Fibroblast of skin of right quadriceps (primary cell): ENCODE measurements around the gene TSPAN4.

Experiments
- DNase-seq: peaks from one replicate; pipeline ENCODE4 v3.0.0-alpha.2; 2013

The TSPAN4 gene, protein sequence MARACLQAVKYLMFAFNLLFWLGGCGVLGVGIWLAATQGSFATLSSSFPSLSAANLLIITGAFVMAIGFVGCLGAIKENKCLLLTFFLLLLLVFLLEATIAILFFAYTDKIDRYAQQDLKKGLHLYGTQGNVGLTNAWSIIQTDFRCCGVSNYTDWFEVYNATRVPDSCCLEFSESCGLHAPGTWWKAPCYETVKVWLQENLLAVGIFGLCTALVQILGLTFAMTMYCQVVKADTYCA

DNA sequence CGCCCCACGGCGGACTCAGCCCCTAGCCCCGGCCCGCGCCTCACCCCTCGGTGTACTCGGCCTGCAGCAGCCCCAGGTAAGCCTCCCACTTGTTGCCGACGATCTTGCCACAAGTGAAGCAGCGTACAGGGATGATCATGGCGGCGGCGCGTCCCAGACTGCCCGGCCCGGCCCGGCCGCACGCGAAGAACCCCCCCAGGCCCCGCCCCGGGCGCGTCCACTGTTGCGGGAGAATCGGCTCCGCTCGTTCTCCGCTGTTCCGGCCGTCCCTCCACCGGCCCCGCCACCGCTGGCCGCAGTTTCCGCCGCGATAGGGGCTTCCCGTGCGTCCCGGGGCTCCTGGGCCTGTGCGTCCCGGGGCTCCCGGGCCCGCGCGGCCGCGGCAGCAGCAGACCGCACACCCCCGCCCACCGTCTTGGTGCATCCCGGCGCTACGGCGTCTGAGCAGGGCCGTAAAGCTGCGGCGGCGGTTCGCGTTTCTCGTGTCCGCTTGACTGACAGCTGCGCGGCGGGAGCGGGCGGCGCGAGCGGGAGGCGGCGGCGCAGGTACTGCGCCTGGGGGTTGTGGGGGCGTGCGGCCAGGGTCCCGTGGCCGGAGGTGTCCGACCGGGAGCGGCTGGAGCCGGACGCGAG is at the start of gene TSPAN4, which contains the start of gene POLR2L:
Gene TSPAN4 (plus strand): TSS at position 483 of the 633 bp plus-strand sequence. CDS start 7,453 bp downstream, outside the sequence.
Gene POLR2L (minus strand): TSS at position 160 of the 633 bp plus-strand sequence. CDS start 21 bp downstream, at position 139.
- DNase-seq, result peak; percentile 89

GRCh38 chr11:792873-793272 is 49.8 kb upstream of the TSPAN4 start:
- no peak for DNase-seq

DNA sequence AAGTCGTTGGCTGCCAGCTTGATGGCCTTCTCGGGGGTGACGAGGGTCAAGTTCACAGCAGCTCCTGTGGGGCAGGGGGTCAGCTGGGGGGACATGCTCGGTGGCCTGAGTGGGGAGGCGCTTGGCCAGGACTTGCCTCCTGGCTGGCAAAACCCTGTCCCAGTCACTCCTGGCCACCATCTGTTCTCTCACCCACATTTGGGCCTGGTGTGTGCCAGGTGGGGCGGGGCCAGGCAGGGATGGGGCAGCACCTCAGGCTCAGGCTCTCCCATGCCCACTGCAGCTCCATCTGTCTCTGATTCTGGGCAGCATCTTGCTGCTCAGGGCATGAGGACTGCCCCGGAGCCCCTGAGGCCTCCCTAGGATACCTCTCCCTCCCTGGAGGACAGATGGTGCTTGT is 49.1 kb upstream of the TSPAN4 start:
- DNase-seq, result no peak

DNA sequence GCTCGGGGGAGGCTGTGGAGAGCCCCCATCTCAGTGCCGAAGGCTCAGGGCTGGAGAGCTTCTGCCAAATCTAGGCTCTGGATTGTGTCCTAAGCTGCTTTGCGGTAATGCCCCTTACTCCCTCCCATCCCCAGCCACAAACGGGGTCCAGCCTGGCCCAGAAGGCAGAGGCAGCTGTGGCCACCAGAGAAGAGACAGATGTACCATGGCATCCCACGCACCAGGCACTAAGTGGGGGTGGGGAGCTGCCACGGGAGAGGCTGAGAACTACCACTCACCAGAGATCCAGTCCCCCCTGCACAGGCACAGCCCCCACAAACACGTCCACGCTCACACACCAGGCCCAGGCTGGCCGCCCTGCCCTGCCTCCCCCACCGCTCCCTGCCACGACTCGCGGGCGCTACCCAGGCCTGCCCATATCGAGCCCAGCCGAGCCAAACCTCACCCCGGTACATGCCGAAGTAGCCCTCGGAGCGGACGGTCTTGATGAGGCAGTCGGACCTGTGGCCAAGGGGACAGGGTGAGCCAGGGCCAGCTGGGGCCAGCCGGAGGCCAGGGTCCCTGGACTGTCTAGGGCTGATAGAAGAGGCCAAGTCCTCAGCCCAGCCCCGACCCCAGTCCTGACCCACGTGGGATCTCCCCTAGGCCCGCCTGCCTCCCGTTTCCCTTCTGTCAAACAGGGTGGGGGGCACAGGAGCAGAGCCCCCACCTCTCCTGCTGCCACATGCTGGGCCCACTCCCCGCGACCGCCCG is 48.5 kb upstream of the TSPAN4 start:
- no peak for DNase-seq

DNA sequence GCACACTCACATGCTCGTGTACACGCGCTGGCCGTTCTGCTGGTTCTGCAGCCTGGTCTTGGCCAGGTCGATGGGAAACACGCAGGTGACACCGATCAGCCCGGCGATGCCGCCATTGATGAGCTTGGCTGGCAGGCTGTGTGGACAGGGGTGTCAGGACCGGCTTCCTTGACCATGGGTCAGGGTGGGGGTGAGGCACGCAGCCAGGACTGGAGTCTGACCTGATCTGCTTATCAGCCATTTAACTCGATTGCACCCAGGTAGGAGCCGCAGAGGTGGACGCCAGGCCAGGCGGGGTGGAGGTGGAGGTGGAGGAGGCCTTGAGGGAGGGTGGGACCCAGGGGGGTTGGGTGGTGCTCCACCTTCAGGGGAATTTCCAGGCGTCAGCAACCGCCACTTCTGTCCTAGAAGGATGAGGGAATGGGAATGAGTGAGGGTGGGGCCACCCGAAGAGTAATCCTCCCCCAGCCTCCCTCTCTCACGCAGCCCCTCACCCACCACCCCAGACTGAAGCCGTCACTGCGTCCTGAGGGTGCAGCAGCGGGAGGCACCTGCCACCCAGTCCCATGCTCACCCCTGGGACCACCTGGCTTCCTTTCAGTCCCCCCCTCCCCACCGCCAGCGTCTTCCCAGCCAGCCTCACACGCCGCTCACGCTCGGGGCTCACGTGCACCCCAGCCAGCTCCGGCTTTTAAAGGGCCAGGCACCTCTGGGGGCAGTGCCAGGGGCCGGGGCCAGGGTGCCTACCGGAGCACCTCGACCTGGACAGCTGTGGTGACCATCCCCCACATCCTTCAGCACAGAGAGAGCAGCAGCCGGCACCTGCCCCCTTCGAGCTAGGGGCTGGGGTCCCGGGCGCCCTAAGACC is 47.7 kb upstream of the TSPAN4 start:
- DNase-seq, result no peak

DNA sequence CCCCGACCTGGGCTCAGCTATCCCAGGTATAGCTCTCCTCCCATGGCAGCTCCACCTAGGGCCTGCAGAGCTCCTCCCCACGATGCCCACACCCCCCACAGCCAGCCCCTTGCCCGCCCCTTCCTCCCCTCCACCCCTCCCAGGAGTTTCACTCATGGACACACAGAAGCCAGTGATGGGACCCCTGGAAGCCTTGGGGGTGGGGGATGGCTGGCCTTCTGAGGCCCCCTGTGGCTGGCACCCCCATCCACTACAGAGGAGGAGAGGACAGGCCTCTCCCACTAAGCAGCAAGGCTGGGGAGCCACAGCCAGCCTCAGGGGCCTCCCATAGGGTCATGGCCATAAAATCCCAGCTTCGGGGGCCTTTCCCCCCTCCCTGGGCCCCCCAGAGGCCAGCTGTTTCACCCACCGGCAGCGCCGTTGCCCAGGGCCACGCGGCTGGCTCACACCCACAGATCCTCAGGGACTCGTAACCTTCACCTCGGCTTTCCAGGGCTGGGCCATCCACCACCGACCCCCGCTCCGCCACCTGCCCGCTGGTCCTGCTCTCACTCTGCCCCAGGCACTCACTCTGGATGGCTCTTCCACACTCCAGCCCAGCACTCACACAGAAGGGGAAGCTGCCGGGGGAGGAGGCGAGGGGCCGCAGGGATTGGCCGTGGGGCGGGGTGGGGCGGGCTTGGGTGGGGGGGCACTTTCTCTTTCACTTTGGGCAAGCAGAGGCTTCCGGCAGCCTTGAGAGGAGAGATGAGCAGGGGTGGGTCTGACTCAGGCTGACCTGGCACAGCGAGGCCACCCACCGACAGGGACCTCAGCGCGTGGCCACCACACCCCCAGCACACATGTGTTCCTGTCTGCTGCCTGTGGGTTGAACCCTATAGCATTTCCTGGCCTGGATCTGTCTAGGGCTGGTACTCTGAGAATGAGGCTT is 46.8 kb upstream of the TSPAN4 start:
- peak; percentile 80 for DNase-seq

DNA sequence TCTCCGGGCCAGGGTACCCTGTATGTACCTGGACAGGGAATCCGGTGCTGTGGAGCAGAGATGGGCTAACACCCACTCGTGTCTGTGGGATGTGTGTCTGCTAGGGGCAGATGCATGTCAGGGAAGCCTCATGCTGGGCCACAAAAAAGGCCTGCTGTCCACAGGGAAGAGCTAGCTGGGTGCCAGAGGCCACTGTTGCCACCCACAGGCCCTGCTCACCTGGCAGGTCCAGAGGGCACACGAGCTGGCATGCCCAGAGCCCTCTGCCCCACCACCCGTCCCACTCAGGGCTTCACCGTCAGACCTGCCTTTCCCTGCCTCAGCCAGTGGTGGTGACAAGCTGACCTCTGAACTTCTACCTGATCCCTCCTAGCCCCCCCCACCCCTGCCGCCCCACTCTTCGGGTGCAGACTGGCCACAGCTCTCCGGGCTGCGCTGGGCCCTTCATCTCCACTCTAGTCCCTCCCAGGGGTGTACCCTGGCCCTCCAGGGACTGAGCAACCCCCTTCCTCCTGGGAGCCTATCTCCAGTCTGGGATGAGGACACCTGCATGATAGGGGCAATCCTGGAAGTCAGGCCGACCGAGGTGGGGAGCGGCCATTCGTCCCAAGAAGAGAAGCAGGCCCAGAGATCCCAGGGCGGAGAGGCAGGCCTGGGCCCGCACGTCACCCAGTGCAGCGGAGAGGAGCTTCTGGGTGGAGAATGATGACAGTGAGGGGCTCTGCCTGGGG is 45.9 kb upstream of the TSPAN4 start:
- no peak for DNase-seq

DNA sequence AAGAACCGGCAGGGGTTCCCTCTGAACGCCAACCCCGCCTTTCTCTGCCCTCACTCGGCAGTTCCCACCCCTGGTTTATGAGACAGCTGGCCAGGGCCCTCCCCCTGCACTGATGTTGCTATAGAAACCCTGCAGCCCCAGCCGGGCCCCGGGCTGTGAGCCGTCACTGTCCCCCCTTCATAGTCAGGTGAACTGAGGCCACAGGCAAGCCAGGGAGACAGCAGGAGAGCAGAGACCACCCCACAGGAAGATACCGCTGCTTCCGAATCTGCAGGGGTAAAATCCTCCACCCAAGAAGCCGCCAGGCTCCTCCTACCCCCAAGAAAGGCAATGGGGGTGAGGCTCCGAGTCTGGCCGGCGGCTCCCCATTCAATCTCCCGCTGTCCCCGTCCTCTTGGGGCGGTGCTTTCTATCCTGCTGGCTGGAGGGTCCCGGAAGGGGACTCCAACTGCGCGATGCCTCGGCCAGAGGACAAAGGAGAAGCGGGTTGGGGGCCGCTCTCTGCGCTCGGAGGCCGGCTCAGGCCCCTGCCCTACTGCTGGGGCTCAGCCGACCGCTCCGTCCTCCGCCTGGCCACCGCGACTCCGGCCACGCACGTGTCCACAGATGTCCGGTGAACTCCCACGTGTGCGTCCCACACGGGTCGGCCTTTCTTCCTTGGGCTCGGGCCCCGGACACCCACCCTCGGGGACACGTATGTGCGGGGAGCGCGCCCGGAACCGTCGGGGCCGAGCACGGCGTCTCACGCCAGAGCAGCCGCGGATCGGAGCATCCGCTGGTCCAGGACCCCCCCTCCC is 45.2 kb upstream of the TSPAN4 start:
- DNase-seq, result peak; percentile 86

- DNase-seq, result peak; percentile 75
Measured at GRCh38 chr11:798093-798713, 44.4 kb upstream of the TSPAN4 start, which contains the start of gene SLC25A22. Gene SLC25A22, minus strand, starts transcription at chr11:798281. Its CDS starts 3,275 bp downstream, at chr11:795006.

GRCh38 chr11:799641-800316 is 42.9 kb upstream of the TSPAN4 start:
- no peak for DNase-seq

DNA sequence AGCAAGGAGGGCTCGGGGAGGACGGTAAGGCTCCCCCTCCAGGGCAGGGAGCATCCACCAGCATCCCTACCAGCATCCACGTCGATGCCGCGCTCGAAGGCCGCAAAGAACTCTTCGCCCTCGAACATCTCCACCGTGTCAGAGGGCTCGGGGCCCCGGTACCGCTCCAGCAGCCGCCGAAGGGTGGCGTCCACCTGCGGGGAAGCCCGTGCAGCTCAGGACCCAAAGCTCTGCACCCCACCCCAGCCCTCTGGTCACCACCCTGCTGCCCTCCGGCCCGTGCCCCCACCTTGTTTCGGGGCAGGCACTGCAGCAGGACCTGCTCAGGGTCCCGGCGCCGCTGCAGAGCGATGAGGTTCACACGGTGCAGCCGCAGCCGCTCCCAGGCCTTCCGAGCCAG is 42.2 kb upstream of the TSPAN4 start:
- no peak for DNase-seq

- no peak for DNase-seq
Measured at GRCh38 chr11:801097-801780, 41.4 kb upstream of the TSPAN4 start.

DNA sequence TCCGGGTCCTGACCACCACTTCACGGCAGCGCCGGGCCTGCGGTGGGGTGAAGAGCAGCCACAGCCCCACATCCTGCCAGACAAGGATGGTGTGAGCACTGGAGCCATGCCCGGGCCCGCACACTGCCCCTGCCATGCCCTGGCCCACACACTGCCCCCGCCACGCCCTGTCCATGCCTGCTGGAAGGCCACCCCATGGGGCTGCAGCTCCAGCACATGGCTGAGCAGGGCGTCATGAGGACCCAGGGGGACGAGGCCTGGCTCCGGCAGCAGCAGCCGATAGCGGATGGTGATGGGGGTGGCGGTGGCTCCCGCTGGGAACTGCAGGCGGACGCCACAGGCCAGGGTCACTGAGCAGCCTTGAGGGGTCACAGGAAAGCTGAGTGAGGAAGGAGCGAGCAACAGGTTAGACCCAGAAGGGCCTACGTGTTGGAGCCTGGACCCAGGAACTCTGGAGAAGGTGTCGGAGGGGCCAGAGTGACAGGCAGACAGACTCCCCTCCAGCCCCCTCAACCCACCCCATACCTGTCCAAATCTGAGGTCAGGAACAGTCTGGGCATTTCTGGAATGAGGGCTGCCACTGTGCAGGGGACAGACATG is 40.5 kb upstream of the TSPAN4 start:
- DNase-seq, result no peak

DNA sequence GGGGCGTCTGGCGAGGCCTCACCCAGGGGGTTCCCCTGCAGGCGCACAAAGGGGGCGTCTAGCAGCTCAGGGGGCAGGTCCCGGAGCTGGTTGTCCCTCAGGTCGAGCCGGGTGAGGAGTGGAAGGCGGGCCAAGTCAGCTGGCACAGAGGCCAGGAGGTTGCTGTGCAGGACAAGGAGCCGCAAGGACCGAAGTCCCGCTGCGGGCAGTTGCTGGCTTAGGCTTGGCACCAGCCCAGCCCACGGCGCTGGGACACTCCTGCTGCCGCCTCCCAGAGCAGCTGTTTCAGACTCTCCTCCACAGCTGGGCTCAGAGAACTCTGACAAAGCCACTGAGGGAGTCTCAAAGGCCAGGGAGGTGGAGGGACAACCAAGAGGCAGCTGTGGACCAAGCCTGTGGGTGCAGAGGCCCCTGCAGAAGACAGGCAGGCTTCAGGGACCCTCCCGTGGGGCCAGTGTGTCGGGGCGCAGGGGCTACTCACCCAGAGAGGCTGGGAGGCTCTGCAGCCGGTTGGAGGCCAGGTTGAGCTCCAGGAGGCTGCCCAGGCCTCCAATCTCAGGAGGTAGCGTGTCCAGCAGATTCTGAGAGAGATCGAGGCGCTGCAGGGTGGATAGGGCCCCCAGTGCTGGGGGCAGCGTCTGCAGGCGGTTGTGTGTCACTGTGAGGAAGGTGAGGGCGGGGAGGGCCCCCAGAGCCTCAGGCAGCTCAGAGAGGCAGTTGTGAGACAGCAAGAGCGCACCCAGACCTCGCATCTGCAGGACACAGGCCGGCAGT is 39.8 kb upstream of the TSPAN4 start:
- no peak for DNase-seq

- DNase-seq, result no peak
Measured at GRCh38 chr11:803467-803742, 39.2 kb upstream of the TSPAN4 start.

- no peak for DNase-seq
Measured at GRCh38 chr11:803770-804598, 38.7 kb upstream of the TSPAN4 start.
